B cell (primary cell): ENCODE measurements around the gene TAS2R60. TPM values are rescaled to one million over a fixed set of nuclear protein-coding genes. Genes with fewer than 3 reads are reported as not detected.

Experiments used
- ATAC-seq: fragments of 200-7000 bp; cut with Tn5 transposase; one replicate; pipeline ENCODE4 v1.10.0; 2021; ENCODE audit warnings: low read depth, mild to moderate bottlenecking, moderate number of reproducible peaks, moderate library complexity
- CTCF ChIA-PET: fragments of 350-600 bp; sonication (Branson Sonifier 250); formaldehyde crosslinking; loops from one replicate; lab custom pipeline; 2021; ENCODE audit warnings: antibody characterized with exemption, inconsistent platforms; lab: Charles Lee
- POLR2A ChIA-PET: fragments of 350-600 bp; sonication (Branson Sonifier 250); formaldehyde crosslinking; loops from one replicate; lab custom pipeline; 2021; ENCODE audit warnings: antibody characterized with exemption; lab: Charles Lee
- DNase-seq: peaks from one replicate; pipeline ENCODE4 v3.0.0; 2013
- H2AFZ ChIP-seq: 2 replicates; pipeline ENCODE4 v1.6.1; 2012; ENCODE audit warnings: mild to moderate bottlenecking, low read depth, low read length; ENCODE audit not compliant: insufficient read depth, poor library complexity, severe bottlenecking
- H3K27ac ChIP-seq, 2 donors: 1 replicate in 1 of 2; 2 replicates in 1 of 2; pipeline ENCODE4 v1.5.1; 2012 to 2013; ENCODE audit warnings: low read length in 2 of 2, mild to moderate bottlenecking in 2 of 2, moderate library complexity in 1 of 2
- H3K27me3 ChIP-seq, 4 experiments: fragments of 200-600 bp in 1 of 4; sonication (generic) in 1 of 4; replicated peaks in 1 of 4; 1 replicate in 2 of 4; 2 replicates in 2 of 4; pipeline versions ENCODE4 v1.6.1 to v1.7.0; 2013 to 2016; ENCODE audit warnings: low read length in 3 of 4, mild to moderate bottlenecking in 2 of 4, mixed read lengths in 1 of 4, moderate library complexity in 1 of 4; ENCODE audit not compliant: insufficient read depth in 4 of 4, control insufficient read depth in 3 of 4; ENCODE audit errors: control extremely low read depth in 1 of 4
- H3K36me3 ChIP-seq, 2 experiments: replicated peaks in 1 of 2; 1 replicate in 1 of 2; 2 replicates in 1 of 2; pipeline versions ENCODE4 v1.6.1 to v1.7.1; 2013; ENCODE audit warnings: low read length in 1 of 2; ENCODE audit not compliant: insufficient read depth in 2 of 2, control insufficient read depth in 1 of 2; ENCODE audit errors: control extremely low read depth in 1 of 2, extremely low read depth in 1 of 2
- H3K4me1 ChIP-seq, 2 donors: fragments of 200-600 bp in 1 of 2; sonication (generic) in 1 of 2; 1 replicate in 1 of 2; 2 replicates in 1 of 2; pipeline versions ENCODE4 v1.5.1 to v1.6.1; 2013 to 2017; ENCODE audit warnings: low read length in 2 of 2; ENCODE audit not compliant: control insufficient read depth in 2 of 2, insufficient read depth in 2 of 2
- H3K4me2 ChIP-seq: replicated peaks from 2 replicates; pipeline ENCODE3; 2012; ENCODE audit warnings: mild to moderate bottlenecking, low read depth, low read length; ENCODE audit not compliant: poor library complexity, severe bottlenecking
- H3K4me3 ChIP-seq, 5 experiments: fragments of 200-600 bp in 1 of 5; sonication (generic) in 1 of 5; 1 replicate in 3 of 5; 2 replicates in 2 of 5; pipeline versions ENCODE4 v1.5.1 to v1.7.0; 2011 to 2016; ENCODE audit warnings: low read length in 4 of 5, mild to moderate bottlenecking in 4 of 5, low read depth in 2 of 5, control low read depth in 1 of 5, moderate library complexity in 1 of 5; ENCODE audit not compliant: insufficient read depth in 1 of 5; ENCODE audit errors: control extremely low read depth in 1 of 5, extremely low read depth in 1 of 5
- H3K79me2 ChIP-seq: fragments of 200-600 bp; sonication (generic); one replicate; pipeline ENCODE4 v1.6.0; 2016; ENCODE audit warnings: low read length; ENCODE audit not compliant: control insufficient read depth, insufficient read depth
- H3K9ac ChIP-seq: fragments of 200-600 bp; sonication (generic); 2 replicates; pipeline ENCODE4 v1.6.1; 2017; ENCODE audit warnings: mild to moderate bottlenecking, low read length, moderate library complexity
- H3K9me3 ChIP-seq, 3 donors: one replicate each; pipeline versions ENCODE4 v1.6.1 to v1.7.1; 2013; ENCODE audit warnings: low read length in 2 of 3; ENCODE audit not compliant: control insufficient read depth in 2 of 3, insufficient read depth in 1 of 3; ENCODE audit errors: control extremely low read depth in 1 of 3
- H4K20me1 ChIP-seq: 2 replicates; pipeline ENCODE4 v1.6.0; 2012; ENCODE audit warnings: mild to moderate bottlenecking, low read length; ENCODE audit not compliant: insufficient read depth, control insufficient read depth, poor library complexity, severe bottlenecking
- H3K27ac Mint-ChIP-seq: one replicate; pipeline ENCODE4 v1.8.0; 2021; ENCODE audit warnings: mixed read lengths
- H3K27me3 Mint-ChIP-seq: one replicate; pipeline ENCODE4 v1.8.0; 2021; ENCODE audit warnings: mixed read lengths
- H3K4me1 Mint-ChIP-seq: one replicate; pipeline ENCODE4 v1.8.0; 2021; ENCODE audit warnings: mixed read lengths
- H3K4me3 Mint-ChIP-seq: one replicate; pipeline ENCODE4 v1.8.0; 2021; ENCODE audit warnings: mixed read lengths
- H3K9me3 Mint-ChIP-seq: one replicate; pipeline ENCODE4 v1.8.0; 2022; ENCODE audit warnings: mixed read lengths; ENCODE audit not compliant: insufficient read depth
- CTCF ChIP-seq: fragments of 200-600 bp; IDR thresholded peaks from one replicate; pipeline ENCODE4 v1.8.0; 2022; ENCODE audit warnings: antibody characterized with exemption, mild to moderate bottlenecking
- EZH2 ChIP-seq: IDR thresholded peaks from 2 replicates; pipeline ENCODE4 v1.6.1; 2012; ENCODE audit warnings: borderline replicate concordance, low read depth, mild to moderate bottlenecking, moderate library complexity, low read length; ENCODE audit not compliant: insufficient read depth, poor library complexity, severe bottlenecking
- WGBS: methylation state at CpG from one replicate; pipeline ENCODE4 v1.1.5; 2013; ENCODE audit warnings: missing lambda C conversion rate; ENCODE audit not compliant: insufficient coverage; 5-methylcytosine and 5-hydroxymethylcytosine counted together
- intact Hi-C: fragments of 100-400 bp; cut with micrococcal nuclease; formaldehyde crosslinking; loops from one replicate; pipeline ENCODE4 v1.10.0; 2022
- polyA plus RNA-seq: library from polyadenylated mRNA; depleted of rRNA; stranded (reverse); fragments of >200 nt; gene quantifications from 2 replicates; pipeline ENCODE4 v1.2.3, GENCODE V29; 2012
- total RNA-seq, 2 donors: library from RNA; stranded (reverse); fragments of 120-200 nt in 1 of 2; gene quantifications; 1 replicate in 1 of 2; 2 replicates in 1 of 2; pipeline versions ENCODE4 v1.2.3 to v1.2.4, GENCODE V29; 2013 to 2022

TAS2R60 gene
- total and polyA plus RNA-seq, 2 donors (not counting 1 experiment from before 2014, with no cell fraction given), result not detected

DNA sequence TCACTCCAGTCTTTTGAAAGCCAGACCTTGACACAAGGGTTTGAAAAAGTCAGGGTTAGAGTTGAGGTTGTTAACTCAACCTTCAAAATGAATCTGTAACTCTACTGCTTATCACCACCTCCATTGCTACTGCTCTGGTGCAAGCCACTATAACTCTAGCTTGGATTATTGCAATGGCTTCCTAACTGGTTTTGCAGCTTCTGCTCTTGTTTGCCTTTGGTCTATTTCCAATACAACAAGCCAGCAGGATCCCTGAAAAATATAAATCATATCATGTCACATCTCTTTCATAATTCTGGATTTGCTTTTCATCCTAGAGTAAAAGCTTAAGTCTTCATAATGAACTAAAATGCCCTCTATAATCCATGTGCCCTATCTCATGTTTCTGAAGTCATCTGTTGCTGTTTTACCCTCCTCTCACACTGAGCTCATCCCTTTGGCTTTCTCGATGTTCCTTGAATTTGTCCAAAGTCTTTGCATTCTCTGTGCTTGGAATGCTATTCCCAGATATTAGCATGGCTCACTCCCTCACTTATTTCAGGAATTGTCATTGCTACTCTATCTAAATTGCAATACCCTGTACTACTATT is 10.9 kb downstream of the TAS2R60 start:
- DNase-seq, result no peak
- intact Hi-C loops, result no loop called here
- ChIA-PET POLR2A (no interaction called here), CTCF (interaction anchor here (0.8 kb wide), 1 partner anchor 38 kb away, joined by 3 read pairs; no protein-coding TSS in a partner anchor)
- H3K27ac ChIP-seq, result no peak overlapping the region
- Mint-ChIP-seq H3K9me3 (no peaks in the 10 kb centered on the region), H3K4me3 (no peak overlapping the region), H3K27me3 (peaks cover 22% of the 10 kb centered on the region), H3K4me1 (no peaks in the 10 kb centered on the region), H3K27ac (no peak overlapping the region)
- TF ChIP-seq CTCF, result no peak
- no peak for TF ChIP-seq EZH2
- H2AFZ ChIP-seq, result no peak overlapping the region
- H3K4me3 ChIP-seq, result no peak overlapping the region
- H3K27me3 ChIP-seq, result no peaks in the 10 kb centered on the region
- no peaks in the 10 kb centered on the region for H3K4me1 ChIP-seq
- no peak overlapping the region for H3K4me2 ChIP-seq
- WGBS, result 100% methylated on average over 1 of the region's 1 CpG
- H3K9ac ChIP-seq, result no peak overlapping the region
- no peak for ATAC-seq
- H3K36me3 ChIP-seq, result no peaks in the 10 kb centered on the region
- H3K79me2 ChIP-seq, result no peaks in the 10 kb centered on the region
- no peaks in the 10 kb centered on the region for H4K20me1 ChIP-seq
- H3K9me3 ChIP-seq, result no peaks in the 10 kb centered on the region

DNA sequence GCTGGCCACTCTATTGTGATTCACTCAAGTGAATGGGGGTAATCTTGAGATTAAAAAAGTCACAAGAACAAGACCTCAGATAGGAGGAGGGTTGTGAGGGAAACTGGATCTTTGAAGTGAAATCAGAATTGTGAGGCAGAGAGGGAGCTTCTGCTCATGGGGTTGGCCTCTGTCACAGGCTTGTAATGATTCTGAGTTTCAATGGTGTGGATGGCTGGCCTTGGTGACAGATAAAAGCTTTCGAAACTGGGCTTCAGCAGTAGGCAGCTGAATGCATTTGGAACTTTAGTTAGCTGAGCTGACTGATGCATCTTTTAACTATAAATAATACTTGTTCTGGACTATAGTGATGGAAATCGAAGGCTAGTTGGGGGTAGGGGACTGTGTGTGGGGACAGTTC is 12.2 kb downstream of the TAS2R60 start:
- Histone ChIP-seq H3K4me2 (no peak overlapping the region), H3K79me2 (no peaks in the 10 kb centered on the region), H3K9ac (no peak overlapping the region), H3K9me3 (no peaks in the 10 kb centered on the region), H3K4me1 (no peaks in the 10 kb centered on the region), H3K36me3 (no peaks in the 10 kb centered on the region), H4K20me1 (no peaks in the 10 kb centered on the region), H2AFZ (no peak overlapping the region), H3K27me3 (no peaks in the 10 kb centered on the region), H3K27ac (no peak overlapping the region), H3K4me3 (no peak overlapping the region)
- DNase-seq, result no peak
- H3K27ac Mint-ChIP-seq, result no peak overlapping the region
- ChIA-PET CTCF (no interaction called here), POLR2A (no interaction called here)
- no peak for TF ChIP-seq EZH2
- TF ChIP-seq CTCF, result no peak
- WGBS, result no CpG with 5 or more reads among the region's 2 CpGs
- no peak overlapping the region for H3K4me3 Mint-ChIP-seq
- no peaks in the 10 kb centered on the region for H3K4me1 Mint-ChIP-seq
- intact Hi-C loops, result no loop called here
- no peaks in the 10 kb centered on the region for H3K9me3 Mint-ChIP-seq
- no peak for ATAC-seq
- H3K27me3 Mint-ChIP-seq, result peaks cover 22% of the 10 kb centered on the region
